ENCODE measurements around the gene GRID2.

Gene GRID2

DNA sequence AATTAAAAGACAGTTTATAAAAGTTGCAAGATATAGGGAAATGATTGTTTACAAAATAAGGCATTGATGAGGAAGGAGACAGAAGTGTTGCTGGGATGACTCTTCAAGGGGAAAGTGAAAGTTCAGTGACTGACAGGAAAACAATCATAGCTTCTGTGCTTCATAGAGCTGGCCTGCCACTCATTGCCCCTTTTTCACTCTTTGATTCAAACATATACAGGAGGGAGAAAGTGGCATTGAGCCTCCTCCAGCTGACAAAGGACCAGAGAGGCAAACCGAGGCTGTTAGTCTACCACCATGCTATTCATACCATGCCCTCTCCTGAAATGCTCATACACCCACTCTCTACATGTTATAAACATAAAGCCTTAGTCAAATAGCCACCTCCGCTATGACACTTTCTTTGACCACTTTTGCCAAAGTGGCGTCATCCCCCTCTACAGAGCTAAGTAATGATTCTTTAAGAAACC lies 1445.6 kb downstream of the GRID2 start:
- no peaks in the 10 kb centered on the region for H3K9me3 ChIP-seq (ENCODE audit: control insufficient read depth, insufficient read depth, low read length)
- no peak overlapping the region for H3K27ac ChIP-seq (ENCODE audit: low read depth, low read length)
- H3K4me1 ChIP-seq (ENCODE audit: control insufficient read depth, insufficient read depth, low read length), result peaks cover 18% of the 10 kb centered on the region
- H3K36me3 ChIP-seq (ENCODE audit: control insufficient read depth, insufficient read depth, low read length), result no peaks in the 10 kb centered on the region
- H3K4me3 ChIP-seq (ENCODE audit: low read depth, low read length), result no peak overlapping the region
- H3K9ac ChIP-seq (ENCODE audit: low read depth, low read length), result no peak overlapping the region
- no peaks in the 10 kb centered on the region for H3K27me3 ChIP-seq (ENCODE audit: control insufficient read depth, insufficient read depth, low read length)

DNA sequence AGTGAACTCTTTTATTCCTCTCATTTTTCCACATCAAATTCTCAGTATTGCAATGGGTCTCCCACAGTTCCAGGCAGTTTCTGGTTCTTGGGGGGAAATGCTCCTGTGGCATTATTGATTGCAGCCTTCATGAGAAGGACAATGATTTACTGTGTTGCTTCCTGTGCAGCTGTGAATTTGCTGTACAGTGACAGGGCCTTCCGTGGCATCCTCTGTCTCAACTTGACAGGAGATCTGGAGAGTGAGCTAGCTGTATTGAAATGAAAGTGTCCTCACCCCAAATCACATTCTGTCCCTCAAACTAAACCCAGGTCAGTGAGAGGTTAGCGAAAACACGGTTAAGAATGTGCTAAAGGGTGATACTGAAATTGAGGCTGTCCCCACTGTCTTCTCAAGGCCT lies 1447.6 kb downstream of the GRID2 start:
- Histone ChIP-seq H3K9me3 (ENCODE audit: control insufficient read depth, insufficient read depth, low read length) (no peaks in the 10 kb centered on the region), H3K36me3 (ENCODE audit: control insufficient read depth, insufficient read depth, low read length) (no peaks in the 10 kb centered on the region), H3K4me1 (ENCODE audit: control insufficient read depth, insufficient read depth, low read length) (peaks cover 18% of the 10 kb centered on the region), H3K27me3 (ENCODE audit: control insufficient read depth, insufficient read depth, low read length) (no peaks in the 10 kb centered on the region), H3K27ac (ENCODE audit: low read depth, low read length) (no peak overlapping the region), H3K9ac (ENCODE audit: low read depth, low read length) (no peak overlapping the region), H3K4me3 (ENCODE audit: low read depth, low read length) (no peak overlapping the region)

DNA sequence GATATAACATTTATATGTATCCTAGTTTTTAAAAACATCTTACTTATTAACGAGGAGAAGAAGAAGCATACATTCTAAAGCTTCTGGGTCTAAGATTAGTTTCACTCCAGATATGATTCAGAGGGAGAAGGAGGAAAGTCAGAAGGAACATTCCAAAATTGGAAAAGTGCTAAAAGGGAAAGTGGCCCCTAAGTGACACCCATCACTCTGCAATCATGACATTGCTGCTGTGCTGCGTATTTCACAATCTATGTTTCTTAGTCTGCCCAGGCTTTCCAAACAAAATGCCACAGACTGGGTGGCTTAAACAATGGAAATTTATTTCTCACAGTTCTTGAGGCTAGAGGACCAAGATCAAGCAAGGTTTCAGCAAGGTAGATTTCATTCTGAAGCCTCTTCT lies 1452.3 kb downstream of the GRID2 start:
- H3K4me3 ChIP-seq (ENCODE audit: low read depth, low read length), result no peak overlapping the region
- no peaks in the 10 kb centered on the region for H3K36me3 ChIP-seq (ENCODE audit: control insufficient read depth, insufficient read depth, low read length)
- H3K9me3 ChIP-seq (ENCODE audit: control insufficient read depth, insufficient read depth, low read length), result no peaks in the 10 kb centered on the region
- H3K4me1 ChIP-seq (ENCODE audit: control insufficient read depth, insufficient read depth, low read length), result no peaks in the 10 kb centered on the region
- H3K9ac ChIP-seq (ENCODE audit: low read depth, low read length), result no peak overlapping the region
- H3K27me3 ChIP-seq (ENCODE audit: control insufficient read depth, insufficient read depth, low read length), result no peaks in the 10 kb centered on the region
- H3K27ac ChIP-seq (ENCODE audit: low read depth, low read length), result no peak overlapping the region

DNA sequence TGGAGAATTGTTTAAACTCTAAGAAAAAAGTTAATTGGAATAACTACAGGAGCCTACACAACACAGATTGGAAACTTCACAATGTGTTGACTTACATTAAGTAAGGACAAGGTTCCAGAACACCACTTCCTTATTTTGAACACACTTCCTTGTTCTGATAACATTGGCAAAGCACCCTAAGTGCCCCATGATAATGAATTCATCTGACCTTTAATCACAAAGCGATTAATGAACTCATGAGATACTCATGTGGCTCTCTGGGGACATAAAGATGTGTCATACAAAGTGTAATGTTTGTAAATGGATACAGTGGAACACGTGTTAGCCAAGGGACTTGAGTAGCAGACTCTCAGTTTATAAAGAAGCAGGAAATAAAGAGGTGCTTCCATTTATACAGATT lies 1455.7 kb downstream of the GRID2 start:
- H3K9ac ChIP-seq (ENCODE audit: low read depth, low read length), result no peak overlapping the region
- no peak overlapping the region for H3K27ac ChIP-seq (ENCODE audit: low read depth, low read length)
- no peak overlapping the region for H3K4me3 ChIP-seq (ENCODE audit: low read depth, low read length)
- H3K27me3 ChIP-seq (ENCODE audit: control insufficient read depth, insufficient read depth, low read length), result no peaks in the 10 kb centered on the region
- H3K9me3 ChIP-seq (ENCODE audit: control insufficient read depth, insufficient read depth, low read length), result no peaks in the 10 kb centered on the region
- H3K4me1 ChIP-seq (ENCODE audit: control insufficient read depth, insufficient read depth, low read length), result 0 out of 2 replicates have a peak, but pooled peaks cover 8% of the 10 kb centered on the region
- no peaks in the 10 kb centered on the region for H3K36me3 ChIP-seq (ENCODE audit: control insufficient read depth, insufficient read depth, low read length)

DNA sequence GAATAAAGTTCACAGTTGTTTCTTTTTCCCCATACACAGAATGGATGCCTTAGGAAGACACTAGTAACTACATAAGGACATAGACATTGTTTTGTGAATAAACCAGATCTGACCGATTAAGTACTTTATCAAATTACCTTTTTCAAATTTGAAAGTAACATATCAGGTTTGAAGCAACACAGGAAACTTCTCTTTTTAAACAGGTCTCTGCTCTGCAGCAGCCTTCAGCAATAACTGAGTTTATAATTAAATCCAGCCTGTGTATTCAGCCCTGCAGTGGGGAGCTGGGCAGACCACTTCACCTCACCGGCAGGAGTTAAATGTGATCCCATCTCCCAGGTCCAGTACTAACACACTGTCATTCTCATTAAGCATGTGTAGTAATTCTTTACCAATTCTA lies 1456.5 kb downstream of the GRID2 start:
- Histone ChIP-seq H3K27me3 (ENCODE audit: control insufficient read depth, insufficient read depth, low read length) (no peaks in the 10 kb centered on the region), H3K27ac (ENCODE audit: low read depth, low read length) (no peak overlapping the region), H3K36me3 (ENCODE audit: control insufficient read depth, insufficient read depth, low read length) (no peaks in the 10 kb centered on the region), H3K9me3 (ENCODE audit: control insufficient read depth, insufficient read depth, low read length) (no peaks in the 10 kb centered on the region), H3K4me1 (ENCODE audit: control insufficient read depth, insufficient read depth, low read length) (0 out of 2 replicates have a peak, but pooled peaks cover 8% of the 10 kb centered on the region), H3K9ac (ENCODE audit: low read depth, low read length) (no peak overlapping the region), H3K4me3 (ENCODE audit: low read depth, low read length) (no peak overlapping the region)

DNA sequence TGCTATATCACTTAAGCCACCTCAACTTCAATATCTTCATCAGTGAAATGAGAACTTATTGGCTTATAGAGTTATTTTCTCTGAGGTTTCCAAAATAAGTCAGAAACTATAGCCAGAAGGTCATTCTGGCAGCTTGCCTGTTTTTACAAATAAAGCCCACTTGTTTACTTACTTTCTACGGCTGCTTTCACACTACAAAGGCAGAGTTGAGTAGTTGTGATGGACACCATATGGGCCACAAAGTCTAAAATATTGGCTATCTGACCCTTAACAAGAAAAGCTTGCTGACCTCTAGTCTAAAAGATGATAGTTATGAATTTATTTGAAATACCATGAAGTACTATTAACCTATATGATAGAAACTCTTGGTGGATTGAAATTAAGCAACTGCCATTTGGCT lies 1457.5 kb downstream of the GRID2 start:
- no peak overlapping the region for H3K27ac ChIP-seq (ENCODE audit: low read depth, low read length)
- 0 out of 2 replicates have a peak, but pooled peaks cover 8% of the 10 kb centered on the region for H3K4me1 ChIP-seq (ENCODE audit: control insufficient read depth, insufficient read depth, low read length)
- no peaks in the 10 kb centered on the region for H3K27me3 ChIP-seq (ENCODE audit: control insufficient read depth, insufficient read depth, low read length)
- H3K9ac ChIP-seq (ENCODE audit: low read depth, low read length), result no peak overlapping the region
- H3K4me3 ChIP-seq (ENCODE audit: low read depth, low read length), result no peak overlapping the region
- no peaks in the 10 kb centered on the region for H3K9me3 ChIP-seq (ENCODE audit: control insufficient read depth, insufficient read depth, low read length)
- no peaks in the 10 kb centered on the region for H3K36me3 ChIP-seq (ENCODE audit: control insufficient read depth, insufficient read depth, low read length)

DNA sequence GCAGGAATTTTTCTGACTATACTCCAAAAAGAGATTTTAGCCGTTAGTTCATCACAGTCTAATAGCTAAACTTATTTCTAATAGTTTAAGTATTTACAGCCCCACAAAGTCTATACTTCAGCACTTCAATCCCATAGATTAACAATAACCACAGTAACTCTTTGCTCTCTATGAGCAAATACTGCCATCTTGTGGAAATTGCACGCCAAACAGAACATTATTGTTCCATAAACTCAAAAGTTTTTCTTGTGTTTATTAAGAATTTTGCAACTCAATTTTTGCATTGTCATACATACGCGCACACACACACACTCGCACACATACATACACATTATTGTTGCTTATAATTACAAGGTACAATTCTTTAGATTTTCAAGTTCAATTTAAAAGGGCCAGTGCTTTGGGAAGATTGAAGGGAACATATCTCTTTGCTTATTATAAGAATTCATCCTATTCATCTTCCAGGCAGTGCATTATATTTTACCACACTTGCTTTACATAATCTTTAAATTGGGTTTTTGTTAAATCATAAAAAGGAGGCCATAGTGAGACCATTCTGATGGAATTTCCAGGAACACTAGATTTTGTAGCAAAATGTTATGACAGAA lies 1461.0 kb downstream of the GRID2 start:
- no peak overlapping the region for H3K27ac ChIP-seq (ENCODE audit: low read depth, low read length)
- H3K4me1 ChIP-seq (ENCODE audit: control insufficient read depth, insufficient read depth, low read length), result 0 out of 2 replicates have a peak, but pooled peaks cover 8% of the 10 kb centered on the region
- H3K27me3 ChIP-seq (ENCODE audit: control insufficient read depth, insufficient read depth, low read length), result no peaks in the 10 kb centered on the region
- no peak overlapping the region for H3K9ac ChIP-seq (ENCODE audit: low read depth, low read length)
- no peak overlapping the region for H3K4me3 ChIP-seq (ENCODE audit: low read depth, low read length)
- H3K9me3 ChIP-seq (ENCODE audit: control insufficient read depth, insufficient read depth, low read length), result no peaks in the 10 kb centered on the region
- no peaks in the 10 kb centered on the region for H3K36me3 ChIP-seq (ENCODE audit: control insufficient read depth, insufficient read depth, low read length)

DNA sequence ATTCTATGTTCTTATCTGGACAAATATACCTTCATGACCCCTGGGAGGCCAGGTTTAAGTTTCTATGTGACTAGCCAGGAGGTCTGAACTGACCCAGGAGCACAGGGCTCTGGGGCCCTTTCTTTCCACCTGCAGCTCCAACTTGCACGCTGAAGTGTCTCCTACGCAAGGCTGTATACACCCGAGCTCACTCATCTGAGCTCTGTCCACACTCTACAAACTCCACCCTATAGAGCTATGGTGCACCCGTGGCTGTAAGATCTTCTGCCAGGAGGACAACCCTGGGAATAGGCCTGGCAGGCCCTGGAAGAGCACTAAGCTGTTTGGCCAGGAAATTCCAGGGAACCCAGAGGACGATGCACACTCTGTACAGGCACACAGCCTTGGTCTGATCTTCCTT lies 1464.2 kb downstream of the GRID2 start:
- Histone ChIP-seq H3K4me3 (ENCODE audit: low read depth, low read length) (no peak overlapping the region), H3K9me3 (ENCODE audit: control insufficient read depth, insufficient read depth, low read length) (no peaks in the 10 kb centered on the region), H3K4me1 (ENCODE audit: control insufficient read depth, insufficient read depth, low read length) (0 out of 2 replicates have a peak, but pooled peaks cover 8% of the 10 kb centered on the region), H3K27me3 (ENCODE audit: control insufficient read depth, insufficient read depth, low read length) (no peaks in the 10 kb centered on the region), H3K27ac (ENCODE audit: low read depth, low read length) (no peak overlapping the region), H3K9ac (ENCODE audit: low read depth, low read length) (no peak overlapping the region), H3K36me3 (ENCODE audit: control insufficient read depth, insufficient read depth, low read length) (no peaks in the 10 kb centered on the region)

DNA sequence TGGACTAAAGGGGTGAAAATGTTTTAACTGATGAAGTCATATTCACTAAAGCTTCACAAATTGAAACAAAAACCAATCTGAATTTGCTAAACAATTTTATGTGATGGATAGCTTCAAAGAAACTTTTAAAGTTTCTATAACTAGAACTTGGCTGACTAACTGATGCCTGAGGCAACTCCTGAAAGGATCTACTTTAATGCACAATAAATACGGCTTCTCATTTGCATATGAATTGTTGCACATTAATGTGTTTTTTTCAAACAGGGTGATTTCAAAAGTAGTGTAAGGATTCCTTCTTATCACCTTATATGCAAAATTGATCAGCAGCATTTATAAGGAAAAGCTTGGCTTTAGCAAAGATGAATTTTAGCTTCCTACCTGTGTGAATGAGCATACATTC lies 1466.4 kb downstream of the GRID2 start:
- Histone ChIP-seq H3K9ac (ENCODE audit: low read depth, low read length) (no peak overlapping the region), H3K27me3 (ENCODE audit: control insufficient read depth, insufficient read depth, low read length) (no peaks in the 10 kb centered on the region), H3K27ac (ENCODE audit: low read depth, low read length) (no peak overlapping the region), H3K4me1 (ENCODE audit: control insufficient read depth, insufficient read depth, low read length) (no peaks in the 10 kb centered on the region), H3K4me3 (ENCODE audit: low read depth, low read length) (no peak overlapping the region), H3K9me3 (ENCODE audit: control insufficient read depth, insufficient read depth, low read length) (no peaks in the 10 kb centered on the region), H3K36me3 (ENCODE audit: control insufficient read depth, insufficient read depth, low read length) (no peaks in the 10 kb centered on the region)

DNA sequence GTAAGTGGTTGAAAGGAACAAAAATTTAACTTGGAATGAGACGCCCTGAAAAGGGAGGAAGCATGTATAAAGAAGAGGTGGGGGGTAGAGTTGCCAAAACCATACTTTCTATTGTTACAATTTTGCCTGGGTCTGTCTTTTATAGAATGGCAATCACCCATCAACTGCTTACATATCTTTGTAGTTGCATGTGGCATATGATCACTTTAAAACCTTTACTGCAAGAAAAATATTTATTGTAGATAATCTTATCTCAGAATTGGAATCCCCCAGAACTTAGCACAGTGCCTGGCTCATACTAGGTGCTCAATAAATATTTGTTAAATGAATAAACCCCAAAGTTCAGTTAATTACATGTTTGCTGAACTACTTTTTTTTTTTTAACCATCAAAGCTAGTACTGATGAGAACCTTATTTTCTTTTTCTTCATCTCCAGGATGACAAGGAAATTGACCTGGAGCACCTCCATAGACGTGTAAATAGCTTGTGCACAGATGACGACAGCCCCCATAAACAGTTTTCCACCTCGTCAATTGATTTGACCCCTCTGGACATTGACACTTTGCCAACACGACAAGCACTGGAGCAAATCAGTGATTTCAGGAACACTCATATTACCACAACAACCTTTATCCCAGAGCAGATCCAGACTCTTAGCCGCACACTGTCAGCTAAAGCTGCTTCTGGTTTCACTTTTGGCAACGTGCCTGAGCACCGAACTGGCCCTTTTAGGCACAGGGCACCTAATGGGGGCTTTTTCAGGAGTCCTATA lies 1468.1 kb downstream of the GRID2 start:
- H3K9ac ChIP-seq (ENCODE audit: low read depth, low read length), result no peak overlapping the region
- no peak overlapping the region for H3K27ac ChIP-seq (ENCODE audit: low read depth, low read length)
- no peaks in the 10 kb centered on the region for H3K36me3 ChIP-seq (ENCODE audit: control insufficient read depth, insufficient read depth, low read length)
- no peaks in the 10 kb centered on the region for H3K27me3 ChIP-seq (ENCODE audit: control insufficient read depth, insufficient read depth, low read length)
- H3K9me3 ChIP-seq (ENCODE audit: control insufficient read depth, insufficient read depth, low read length), result no peaks in the 10 kb centered on the region
- H3K4me3 ChIP-seq (ENCODE audit: low read depth, low read length), result no peak overlapping the region
- no peaks in the 10 kb centered on the region for H3K4me1 ChIP-seq (ENCODE audit: control insufficient read depth, insufficient read depth, low read length)

DNA sequence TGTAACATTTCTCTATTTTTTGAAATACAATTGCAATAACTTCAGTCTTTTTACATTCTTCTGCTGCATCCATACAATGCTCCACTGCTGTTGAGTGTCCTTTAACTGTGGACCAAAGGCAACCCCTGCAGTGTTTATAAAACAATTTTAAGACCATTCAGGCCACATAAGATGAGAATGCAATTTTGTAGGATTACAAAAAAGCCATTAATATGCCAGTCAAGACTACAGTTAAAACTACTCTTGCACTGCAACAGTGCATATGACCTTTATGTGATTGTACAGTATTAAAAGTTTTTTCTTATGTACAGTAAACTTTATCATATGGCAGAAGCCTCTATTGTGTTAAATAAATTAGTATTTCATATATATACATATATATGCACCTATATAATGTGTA lies 1469.1 kb downstream of the GRID2 start:
- Histone ChIP-seq H3K9me3 (ENCODE audit: control insufficient read depth, insufficient read depth, low read length) (no peaks in the 10 kb centered on the region), H3K4me1 (ENCODE audit: control insufficient read depth, insufficient read depth, low read length) (no peaks in the 10 kb centered on the region), H3K4me3 (ENCODE audit: low read depth, low read length) (no peak overlapping the region)

More for the DNA sequence above, 1469.1 kb downstream of the GRID2 start:
- H3K9ac ChIP-seq (ENCODE audit: low read depth, low read length), result no peak overlapping the region
- no peaks in the 10 kb centered on the region for H3K27me3 ChIP-seq (ENCODE audit: control insufficient read depth, insufficient read depth, low read length)
- H3K36me3 ChIP-seq (ENCODE audit: control insufficient read depth, insufficient read depth, low read length), result no peaks in the 10 kb centered on the region
- no peak overlapping the region for H3K27ac ChIP-seq (ENCODE audit: low read depth, low read length)
